GM19395 (cell line): ENCODE measurements around the gene TRPM1.

Source experiments
- ATAC-seq: cut with Tn5 transposase; IDR thresholded peaks from one replicate; pipeline ENCODE4 v1.9.1; 2021; ENCODE audit warnings: mild to moderate bottlenecking, moderate library complexity; ENCODE audit not compliant: unreplicated experiment

The TRPM1 gene

GRCh38 chr15:31023841-31024240, 77.7 kb downstream of the TRPM1 start:
- ATAC-seq = no peak

- ATAC-seq = peak; percentile 58
Measured at GRCh38 chr15:31021067-31021665, 80.4 kb downstream of the TRPM1 start.

- no peak for ATAC-seq
Measured at GRCh38 chr15:31020542-31020941, 81.0 kb downstream of the TRPM1 start.

- ATAC-seq = no peak
Measured at GRCh38 chr15:31019986-31020385, 81.5 kb downstream of the TRPM1 start.

- ATAC-seq = no peak
Measured at GRCh38 chr15:31017311-31017710, 84.2 kb downstream of the TRPM1 start.

- no peak for ATAC-seq
Measured at GRCh38 chr15:31016446-31016915, 85.0 kb downstream of the TRPM1 start.

GRCh38 chr15:31014608-31014925, 87.0 kb downstream of the TRPM1 start:
- no peak for ATAC-seq

- peak; percentile 92 for ATAC-seq
Measured at GRCh38 chr15:31013863-31014607, 87.5 kb downstream of the TRPM1 start.

- no peak for ATAC-seq
Measured at GRCh38 chr15:31012455-31012854, 89.1 kb downstream of the TRPM1 start.

- ATAC-seq = no peak
Measured at GRCh38 chr15:31010036-31010435, 91.5 kb downstream of the TRPM1 start.

- no peak for ATAC-seq
Measured at GRCh38 chr15:31005660-31006059, 95.9 kb downstream of the TRPM1 start.

- ATAC-seq = peak; percentile 87
Measured at GRCh38 chr15:31004220-31004733, 97.2 kb downstream of the TRPM1 start.

GRCh38 chr15:31001702-31002101, 99.8 kb downstream of the TRPM1 start:
- ATAC-seq = no peak

- no peak for ATAC-seq
Measured at GRCh38 chr15:30999729-31000128, 101.8 kb downstream of the TRPM1 start.

GRCh38 chr15:30997270-30997669, 104.3 kb downstream of the TRPM1 start:
- ATAC-seq = no peak

- no peak for ATAC-seq
Measured at GRCh38 chr15:30992249-30992864, 109.2 kb downstream of the TRPM1 start.

- ATAC-seq = peak; percentile 81
Measured at GRCh38 chr15:30991255-30992235, 110.0 kb downstream of the TRPM1 start, which contains the start of gene MTMR10. TSS of gene MTMR10 (minus strand) at chr15:30991628. CDS start at chr15:30991506, 122 bp downstream.

- ATAC-seq = no peak
Measured at GRCh38 chr15:30990446-30991254, 110.9 kb downstream of the TRPM1 start.

- no peak for ATAC-seq
Measured at GRCh38 chr15:30990036-30990435, 111.5 kb downstream of the TRPM1 start.

- ATAC-seq = no peak
Measured at GRCh38 chr15:30985081-30985531, 116.4 kb downstream of the TRPM1 start.
